Heart right ventricle (tissue), 16 donors: ENCODE results near the gene ETS1. TPM values are rescaled to one million over a fixed set of nuclear protein-coding genes. Genes with fewer than 3 reads are reported as not detected.

Source experiments
- ATAC-seq, 8 donors: fragments of 200-7000 bp; cut with Tn5 transposase; one replicate each; pipeline ENCODE4 v1.9.1; 2020; ENCODE audit warnings: mild to moderate bottlenecking in 8 of 8, moderate library complexity in 8 of 8, moderate number of reproducible peaks in 1 of 8
- DNase-seq, 2 donors: peaks; one replicate each; pipeline ENCODE4 v3.0.0-alpha.2; 2020
- H3K27ac ChIP-seq, 10 donors: fragments of 200-600 bp; sonication (generic) in 2 of 10; one replicate each; pipeline versions ENCODE4 v1.5.0 to v1.8.0; 2020 to 2022; ENCODE audit warnings: mild to moderate bottlenecking in 3 of 10
- H3K27me3 ChIP-seq, 7 donors: fragments of 200-600 bp; one replicate each; pipeline ENCODE4 v1.8.0; 2021 to 2022; ENCODE audit warnings: mild to moderate bottlenecking in 2 of 7
- H3K36me3 ChIP-seq, 9 donors: fragments of 200-600 bp; sonication (generic) in 1 of 9; one replicate each; pipeline versions ENCODE4 v1.5.0 to v1.8.0; 2020 to 2022; ENCODE audit warnings: mild to moderate bottlenecking in 2 of 9
- H3K4me1 ChIP-seq, 9 donors: fragments of 200-600 bp; sonication (generic) in 1 of 9; one replicate each; pipeline versions ENCODE4 v1.5.0 to v1.8.0; 2020 to 2022; ENCODE audit warnings: mild to moderate bottlenecking in 4 of 9
- H3K4me3 ChIP-seq, 10 donors: fragments of 200-600 bp; sonication (generic) in 2 of 10; one replicate each; pipeline versions ENCODE4 v1.5.0 to v1.8.0; 2020 to 2022; ENCODE audit warnings: mild to moderate bottlenecking in 7 of 10, moderate library complexity in 2 of 10
- H3K9me3 ChIP-seq, 11 donors: fragments of 200-600 bp in 10 of 11; sonication (generic) in 2 of 11; one replicate each; pipeline versions ENCODE4 v1.5.0 to v1.8.0; 2013 to 2022; ENCODE audit warnings: mild to moderate bottlenecking in 2 of 11, control low read depth in 1 of 11, moderate library complexity in 1 of 11
- CTCF ChIP-seq, 9 donors: fragments of 200-600 bp; sonication (generic) in 2 of 9; IDR thresholded peaks; one replicate each; pipeline versions ENCODE4 v1.5.0 to v1.8.0; 2021 to 2022; ENCODE audit warnings: antibody characterized with exemption in 9 of 9, mild to moderate bottlenecking in 5 of 9, moderate library complexity in 1 of 9
- WGBS, 2 donors: extraction: QIAGEN DNeasy Blood & Tissue Kit; methylation state at CpG; one replicate each; pipeline ENCODE4 v1.1.7; 2013; ENCODE audit warnings: inconsistent platforms in 1 of 2; 5-methylcytosine and 5-hydroxymethylcytosine counted together
- intact Hi-C, 10 donors: fragments of 100-400 bp; cut with DNase I; formaldehyde crosslinking; loops; one replicate each; pipeline versions ENCODE4 v1.11.1 to v1.14.2; 2022
- polyA plus RNA-seq, 2 donors: library from polyadenylated mRNA; stranded (reverse); fragments of 200-250 nt; gene quantifications; one replicate each; pipeline ENCODE4 v1.2.3, GENCODE V29; 2013
- total RNA-seq, 10 donors: library from RNA; stranded (reverse); fragmentation: NEBNext Ultra II Directional in 3 of 10; extraction: Animal tissue kit (Norgen Biotek cat#: 25700) in 3 of 10; gene quantifications; one replicate each; pipeline versions ENCODE4 v1.2.1 to v1.2.4, GENCODE V29; 2021 to 2023
- donor health status: Arrhythmogenic right ventricular cardiomyopathy.
- donor health status: ischemic (EF 13 %, LVEDD 7.1; RV severe dilation, severe dysfunction).
- donor health status: healthy with polysubstance abuse.
- donor health status: DM: no; HTN: yes; CAD: no.
- donor health status: DM: no; HTN: no; CAD: no.
- donor health status: ischemic (EF 25% LVEDD 6.9; RV normal size, moderate dysfunction).
- donor health status: ischemic (EF 25% LVEDD 5.7; RV mildly dilated, moderate dysfunction).
- donor health status: healthy.
- donor health status: DM: yes; HTN: yes; CAD: no.
- donor health status: Ischemic cardiomyopathy.
- donor health status: ischemic (EF 35%, LVEDD 5.7; RV mildly dilated, moderate dysfunction).
- donor health status: nonischemic (EF 11% LVEDD 7.7; RV severe dilation, severe dysfunction).
- donor health status: DM: yes; HTN: yes; CAD: no.
- donor health status: PGD.
- donor health status: ischemic (EF 29% LVEDD 5.4; RV normal size, mild dysfunction).
- donor health status: nonischemic (EF 23%, LVEDD 6.1; RV moderate dilation, normal function).

ETS1 gene
- total and polyA plus RNA-seq, 12 donors = 21.3 to 93.4 (median 50.7) TPM

- ATAC-seq (no peak), DNase-seq (no peak)
- Histone ChIP-seq H3K4me3 (no peak overlapping the region), H3K4me1 (peaks cover 0 to 50% (median 21%) of the 10 kb centered on the region in 9 donors), H3K36me3 (no peaks in the 10 kb centered on the region), H3K27ac (peak overlapping the region in 8 of 10 donors; percentile 14 to 71 (median 48)), H3K9me3 (no peaks in the 10 kb centered on the region), H3K27me3 (no peaks in the 10 kb centered on the region)
- intact Hi-C loops = loop anchor here in 1 of 10 donors (5.0 kb wide), 1 partner anchor 80 kb away; no protein-coding TSS in a partner anchor
- 77 to 89% methylated on average over 1 of the region's 1 CpG for whole genome bisulfite sequencing, 2 donors
- no peak for TF ChIP-seq CTCF (IDR thresholded peaks at IDR 0.05)
These were observed 170.4 kb downstream of the ETS1 start for GRCh38 chr11:128416976-128417375.

GRCh38 chr11:128415539-128415938 lies 171.8 kb downstream of the ETS1 start:
- H3K27ac ChIP-seq = peak overlapping the region in 2 of 10 donors; percentile 22 to 71
- no peaks in the 10 kb centered on the region for H3K36me3 ChIP-seq
- 70 to 78% methylated on average over 3 of the region's 3 CpGs for WGBS, 2 donors
- H3K9me3 ChIP-seq = no peaks in the 10 kb centered on the region
- peak in 1 of 9 donors; percentile 8 for TF ChIP-seq CTCF (IDR thresholded peaks at IDR 0.05)
- peaks cover 0 to 54% (median 25%) of the 10 kb centered on the region in 9 donors for H3K4me1 ChIP-seq
- ATAC-seq (peak in 3 of 8 donors; percentile 44 to 53 (median 45)), DNase-seq (no peak)
- no peak overlapping the region for H3K4me3 ChIP-seq
- no peaks in the 10 kb centered on the region for H3K27me3 ChIP-seq
- intact Hi-C loops = loop anchor here in 1 of 10 donors (5.0 kb wide), 1 partner anchor 78 kb away; no protein-coding TSS in a partner anchor

- TF ChIP-seq CTCF (IDR thresholded peaks at IDR 0.05) = no peak
- H3K27ac ChIP-seq = peak overlapping the region in 3 of 10 donors; percentile 35 to 62 (median 51)
- no peak overlapping the region for H3K4me3 ChIP-seq
- peaks cover 0 to 67% (median 25%) of the 10 kb centered on the region in 9 donors for H3K4me1 ChIP-seq
- no peaks in the 10 kb centered on the region for H3K27me3 ChIP-seq
- H3K36me3 ChIP-seq = no peaks in the 10 kb centered on the region
- H3K9me3 ChIP-seq = no peaks in the 10 kb centered on the region
- intact Hi-C loops = loop anchor here in 1 of 10 donors (2.0 kb wide), 1 partner anchor 76 kb away; no protein-coding TSS in a partner anchor
- DNase-seq (no peak), ATAC-seq (no peak)
- WGBS, 2 donors = 86 to 88% methylated on average over 4 of the region's 4 CpGs
These were observed 174.2 kb downstream of the ETS1 start for GRCh38 chr11:128412847-128413791.

GRCh38 chr11:128411812-128412211 lies 175.5 kb downstream of the ETS1 start:
- Histone ChIP-seq H3K4me3 (no peak overlapping the region), H3K36me3 (no peaks in the 10 kb centered on the region), H3K4me1 (peaks cover 0 to 63% (median 18%) of the 10 kb centered on the region in 9 donors), H3K27me3 (no peaks in the 10 kb centered on the region), H3K27ac (peak overlapping the region in 9 of 10 donors; percentile 14 to 62 (median 48)), H3K9me3 (no peaks in the 10 kb centered on the region)
- 58 to 77% methylated on average over 5 of the region's 5 CpGs for whole genome bisulfite sequencing, 2 donors
- no peak for TF ChIP-seq CTCF (IDR thresholded peaks at IDR 0.05)
- intact Hi-C loops = loop anchor here in 1 of 10 donors (2.0 kb wide), 1 partner anchor 75 kb away; no protein-coding TSS in a partner anchor
- ATAC-seq = peak in 3 of 8 donors; percentile 52 to 66 (median 62)
- no peak for DNase-seq
